Esophagus squamous epithelium (tissue), 5 donors: ENCODE results near the gene LPP. TPM values are rescaled to one million over a fixed set of nuclear protein-coding genes. Genes with fewer than 3 reads are reported as not detected.

Source experiments
- DNase-seq: peaks from one replicate; lab custom pipeline; 2025; lab: John Stamatoyannopoulos, UW
- H3K27ac ChIP-seq, 4 donors: fragments of 200-600 bp; sonication (generic); one replicate each; pipeline ENCODE4 v1.5.1; 2016 to 2019; ENCODE audit warnings: mild to moderate bottlenecking in 1 of 4
- H3K27me3 ChIP-seq, 4 donors: fragments of 200-600 bp; sonication (generic); 1 replicate in 3 of 4; 2 replicates in 1 of 4; pipeline versions ENCODE4 v1.5.1 to v1.6.0; 2017 to 2021; ENCODE audit warnings: antibody characterized with exemption in 1 of 4
- H3K36me3 ChIP-seq, 3 donors: fragments of 200-600 bp; sonication (generic); one replicate each; pipeline ENCODE4 v1.5.1; 2016 to 2019
- H3K4me1 ChIP-seq, 3 donors: fragments of 200-600 bp; sonication (generic); one replicate each; pipeline ENCODE4 v1.5.1; 2017 to 2019
- H3K4me3 ChIP-seq, 4 donors: fragments of 200-600 bp; sonication (generic); 1 replicate in 3 of 4; 2 replicates in 1 of 4; pipeline ENCODE4 v1.5.1; 2016 to 2019; ENCODE audit warnings: mild to moderate bottlenecking in 2 of 4, moderate library complexity in 1 of 4
- H3K9me3 ChIP-seq, 3 donors: fragments of 200-600 bp; sonication (generic); one replicate each; pipeline ENCODE4 v1.5.1; 2016 to 2019
- CTCF ChIP-seq, 6 experiments: fragments of 450-650 bp in 4 of 6; fragments of 200-600 bp in 2 of 6; sonication (generic) in 2 of 6; IDR thresholded peaks; one replicate each; pipeline ENCODE4 v1.5.1; 2016 to 2019; ENCODE audit warnings: antibody characterized with exemption in 6 of 6, mild to moderate bottlenecking in 4 of 6, moderate library complexity in 4 of 6
- POLR2A ChIP-seq, 4 donors: fragments of 450-650 bp; IDR thresholded peaks; one replicate each; pipeline ENCODE4 v1.6.1; 2017; ENCODE audit warnings: antibody characterized with exemption in 4 of 4, mild to moderate bottlenecking in 4 of 4, moderate library complexity in 3 of 4
- WGBS, 2 donors: methylation state at CpG; one replicate each; pipeline ENCODE4 v1.1.5; 2018; 5-methylcytosine and 5-hydroxymethylcytosine counted together
- intact Hi-C: fragments of 100-400 bp; cut with DNase I; formaldehyde crosslinking; loops from one replicate; pipeline ENCODE4 v1.15.0; 2022
- total RNA-seq, 4 donors: library from RNA; depleted of rRNA; stranded (reverse); fragments of >200 nt; gene quantifications; one replicate each; pipeline ENCODE4 v1.1.0, GENCODE V29; 2016
- donor health status: DM: yes; HTN: yes; CAD: no.

LPP gene
- total RNA-seq, 4 donors from 2014 or later: 41.4 to 369 (median 97.3) TPM

- H3K27ac ChIP-seq: peak overlapping the region in 3 of 4 donors; percentile 27 to 52 (median 30)
These were observed 16.8 kb downstream of the LPP start for GRCh38 chr3:188170461-188171459.

DNA sequence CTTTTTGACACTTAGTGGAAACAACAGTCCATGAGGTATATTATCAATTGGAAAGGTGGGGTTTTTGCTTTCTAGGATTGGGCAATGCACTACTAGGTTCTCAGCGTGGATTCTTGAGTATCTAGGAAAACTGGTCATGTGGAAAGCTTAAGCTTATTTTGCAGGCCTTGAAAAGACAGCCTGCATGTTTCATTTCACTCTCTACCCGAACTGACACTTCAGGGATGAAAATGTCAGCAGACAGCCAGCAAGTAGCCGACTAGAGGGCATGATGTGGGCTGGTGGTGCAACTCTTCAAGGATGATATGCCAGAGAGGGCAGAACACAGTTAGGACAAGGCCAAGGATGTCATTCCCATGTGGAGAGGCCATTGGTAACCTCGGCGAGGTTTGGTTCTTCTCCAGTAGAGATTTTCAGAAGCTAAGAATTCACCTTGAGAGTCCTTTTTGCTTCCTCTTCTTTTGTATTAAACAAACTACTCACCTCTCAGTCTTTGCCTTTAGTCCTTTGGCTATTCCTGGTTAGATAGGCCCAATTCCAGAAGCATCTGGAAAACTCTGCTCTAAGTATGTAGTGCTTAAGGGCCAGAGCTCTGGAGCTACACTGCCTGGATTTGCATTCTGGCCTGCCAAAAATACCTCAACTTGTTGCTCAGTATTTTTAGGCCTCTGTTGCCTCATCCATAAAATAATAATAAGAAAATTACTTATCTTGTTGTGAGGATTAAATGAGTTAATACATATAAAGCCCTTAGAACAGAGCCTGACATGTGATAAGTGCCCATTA lies 17.9 kb downstream of the LPP start:
- Histone ChIP-seq H3K27me3 (no peaks in the 10 kb centered on the region), H3K27ac (peak overlapping the region in 2 of 4 donors; percentile 41 to 52), H3K9me3 (no peaks in the 10 kb centered on the region), H3K4me3 (no peak overlapping the region), H3K4me1 (peaks cover 0 to 51% (median 16%) of the 10 kb centered on the region in 3 donors), H3K36me3 (peaks cover 0 to 10% (median 0%) of the 10 kb centered on the region in 3 donors)
- no peak for TF ChIP-seq POLR2A (IDR thresholded peaks at IDR 0.05)
- no peak for TF ChIP-seq CTCF (IDR thresholded peaks at IDR 0.05)
- WGBS, 2 donors: 64 to 88% methylated on average over 4 to 5 of the region's 5 CpGs
- no peak for DNase-seq
- intact Hi-C loops: no loop called here

More at GRCh38 chr3:188170461-188171459, 16.8 kb downstream of the LPP start:
- Histone ChIP-seq H3K9me3 (no peaks in the 10 kb centered on the region), H3K36me3 (peaks cover 0 to 10% (median 0%) of the 10 kb centered on the region in 3 donors), H3K4me3 (no peak overlapping the region), H3K27me3 (no peaks in the 10 kb centered on the region), H3K4me1 (peaks cover 0 to 51% (median 20%) of the 10 kb centered on the region in 3 donors)
- WGBS, 2 donors: 80 to 84% methylated on average over 8 of the region's 8 CpGs
- intact Hi-C loops: no loop called here
- DNase-seq: no peak
- TF ChIP-seq CTCF (IDR thresholded peaks at IDR 0.05): no peak
- no peak for TF ChIP-seq POLR2A (IDR thresholded peaks at IDR 0.05)

DNA sequence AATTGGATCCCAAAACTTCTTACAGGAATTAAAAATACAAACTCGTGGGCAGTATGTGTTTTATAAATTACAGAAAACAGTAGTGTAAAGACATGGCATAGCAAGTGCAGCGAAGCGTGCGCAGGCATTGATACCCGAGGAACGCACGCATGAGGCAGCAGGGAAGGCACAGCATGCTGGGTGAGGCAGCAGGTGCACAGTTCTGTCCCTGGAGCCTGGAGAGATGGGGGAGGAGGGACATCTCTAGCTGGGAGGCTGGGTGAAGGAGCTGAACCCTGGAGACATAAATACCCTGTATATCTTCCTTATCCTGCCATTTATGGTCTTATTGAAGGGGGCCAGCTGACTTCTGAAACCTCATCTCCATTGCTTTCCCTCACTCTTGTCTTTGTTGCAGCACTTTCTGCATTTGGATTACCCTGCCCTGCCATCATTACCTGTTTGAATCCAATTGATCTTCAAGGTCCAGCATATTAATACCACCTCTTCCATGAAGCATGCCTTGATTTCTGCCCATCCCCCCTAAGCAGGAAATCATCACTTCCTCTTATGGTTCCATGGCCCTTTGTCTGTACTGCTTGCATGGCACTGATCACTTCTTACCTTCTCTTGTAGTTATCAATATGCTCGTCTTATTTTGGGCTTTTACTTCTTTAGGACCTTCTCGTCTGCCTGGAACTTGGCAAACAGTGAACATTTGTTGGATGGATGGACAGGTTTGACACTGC lies 20.5 kb downstream of the LPP start:
- Histone ChIP-seq H3K9me3 (no peaks in the 10 kb centered on the region), H3K36me3 (peaks cover 0 to 15% (median 0%) of the 10 kb centered on the region in 3 donors), H3K4me1 (peaks cover 0 to 56% (median 12%) of the 10 kb centered on the region in 3 donors), H3K27me3 (no peaks in the 10 kb centered on the region), H3K27ac (peak overlapping the region in 1 of 4 donors; percentile 20), H3K4me3 (no peak overlapping the region)
- no peak for DNase-seq
- TF ChIP-seq POLR2A (IDR thresholded peaks at IDR 0.05): no peak
- no peak for TF ChIP-seq CTCF (IDR thresholded peaks at IDR 0.05)
- 74 to 87% methylated on average over 9 of the region's 9 CpGs for WGBS, 2 donors
- intact Hi-C loops: no loop called here

GRCh38 chr3:188176476-188176875 lies 22.5 kb downstream of the LPP start:
- Histone ChIP-seq H3K36me3 (peaks cover 0 to 25% (median 0%) of the 10 kb centered on the region in 3 donors), H3K27me3 (no peaks in the 10 kb centered on the region), H3K4me3 (no peak overlapping the region), H3K4me1 (peaks cover 0 to 49% (median 12%) of the 10 kb centered on the region in 3 donors), H3K9me3 (no peaks in the 10 kb centered on the region), H3K27ac (peak overlapping the region in 2 of 4 donors; percentile 43 to 76)
- intact Hi-C loops: no loop called here
- DNase-seq: no peak
- TF ChIP-seq CTCF (IDR thresholded peaks at IDR 0.05) (no peak), POLR2A (IDR thresholded peaks at IDR 0.05) (no peak)
